Astrocyte of the spinal cord (primary cell): ENCODE results near the gene RNF11.

Source experiments
- DNase-seq: peaks from one replicate; pipeline ENCODE4 v3.0.0; 2011; ENCODE audit warnings: low read depth, low spot score
- H3K4me3 ChIP-seq: 2 replicates; pipeline ENCODE4 v1.5.1; 2011; ENCODE audit warnings: low read depth, mild to moderate bottlenecking, low read length, moderate library complexity
- in situ Hi-C: cut with HindIII; loops from 2 replicates; pipeline ENCODE4 v1.10.0; 2017; ENCODE audit warnings: low sequenced_read_pairs
- TF ChIP-seq, protein P1 (sequence below): IDR thresholded peaks from 2 replicates; pipeline ENCODE4 v1.5.1; 2012; ENCODE audit warnings: low read depth, mild to moderate bottlenecking, low read length, inconsistent platforms

The RNF11 gene

DNA sequence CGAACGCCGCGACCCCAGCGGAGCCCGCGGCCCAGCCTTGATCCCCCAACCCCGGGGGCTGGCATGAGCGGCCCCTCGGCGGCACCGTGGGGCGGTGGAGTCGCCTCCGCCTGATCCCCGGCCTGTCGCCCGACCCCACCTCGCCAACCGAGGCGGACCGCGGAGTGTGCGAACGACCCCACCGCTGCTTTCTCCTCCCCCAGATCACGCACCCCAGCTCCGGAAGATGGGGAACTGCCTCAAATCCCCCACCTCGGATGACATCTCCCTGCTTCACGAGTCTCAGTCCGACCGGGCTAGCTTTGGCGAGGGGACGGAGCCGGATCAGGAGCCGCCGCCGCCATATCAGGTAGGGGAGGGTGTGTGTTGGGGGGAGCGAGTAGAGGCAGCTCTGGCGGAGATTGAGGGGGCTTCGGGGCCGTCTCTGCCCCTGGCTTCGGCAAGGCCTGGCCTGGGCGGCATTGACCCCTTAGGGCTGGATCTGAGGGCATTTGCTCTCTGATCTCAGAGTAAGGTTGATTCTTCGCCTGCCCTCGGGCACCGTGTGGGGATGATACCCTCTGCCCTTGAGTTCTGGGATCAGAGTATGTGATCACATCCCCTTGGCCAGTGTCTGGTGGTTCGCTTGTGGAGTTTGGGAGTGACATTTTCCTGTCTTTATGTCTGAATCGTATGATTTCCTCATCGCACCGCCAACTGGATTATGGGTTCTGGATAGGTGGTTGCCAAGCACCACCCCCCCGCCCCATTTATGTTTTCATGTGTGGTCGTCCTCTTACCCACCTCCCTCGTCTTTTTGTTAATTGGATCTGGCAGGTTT lies 668 bp downstream of the RNF11 start:
- H3K4me3 ChIP-seq = peak overlapping the region; percentile 92
- in situ Hi-C loops = no loop called here
- TF ChIP-seq, protein P1, sequence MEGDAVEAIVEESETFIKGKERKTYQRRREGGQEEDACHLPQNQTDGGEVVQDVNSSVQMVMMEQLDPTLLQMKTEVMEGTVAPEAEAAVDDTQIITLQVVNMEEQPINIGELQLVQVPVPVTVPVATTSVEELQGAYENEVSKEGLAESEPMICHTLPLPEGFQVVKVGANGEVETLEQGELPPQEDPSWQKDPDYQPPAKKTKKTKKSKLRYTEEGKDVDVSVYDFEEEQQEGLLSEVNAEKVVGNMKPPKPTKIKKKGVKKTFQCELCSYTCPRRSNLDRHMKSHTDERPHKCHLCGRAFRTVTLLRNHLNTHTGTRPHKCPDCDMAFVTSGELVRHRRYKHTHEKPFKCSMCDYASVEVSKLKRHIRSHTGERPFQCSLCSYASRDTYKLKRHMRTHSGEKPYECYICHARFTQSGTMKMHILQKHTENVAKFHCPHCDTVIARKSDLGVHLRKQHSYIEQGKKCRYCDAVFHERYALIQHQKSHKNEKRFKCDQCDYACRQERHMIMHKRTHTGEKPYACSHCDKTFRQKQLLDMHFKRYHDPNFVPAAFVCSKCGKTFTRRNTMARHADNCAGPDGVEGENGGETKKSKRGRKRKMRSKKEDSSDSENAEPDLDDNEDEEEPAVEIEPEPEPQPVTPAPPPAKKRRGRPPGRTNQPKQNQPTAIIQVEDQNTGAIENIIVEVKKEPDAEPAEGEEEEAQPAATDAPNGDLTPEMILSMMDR = no peak
- DNase-seq = peak; percentile 51

DNA sequence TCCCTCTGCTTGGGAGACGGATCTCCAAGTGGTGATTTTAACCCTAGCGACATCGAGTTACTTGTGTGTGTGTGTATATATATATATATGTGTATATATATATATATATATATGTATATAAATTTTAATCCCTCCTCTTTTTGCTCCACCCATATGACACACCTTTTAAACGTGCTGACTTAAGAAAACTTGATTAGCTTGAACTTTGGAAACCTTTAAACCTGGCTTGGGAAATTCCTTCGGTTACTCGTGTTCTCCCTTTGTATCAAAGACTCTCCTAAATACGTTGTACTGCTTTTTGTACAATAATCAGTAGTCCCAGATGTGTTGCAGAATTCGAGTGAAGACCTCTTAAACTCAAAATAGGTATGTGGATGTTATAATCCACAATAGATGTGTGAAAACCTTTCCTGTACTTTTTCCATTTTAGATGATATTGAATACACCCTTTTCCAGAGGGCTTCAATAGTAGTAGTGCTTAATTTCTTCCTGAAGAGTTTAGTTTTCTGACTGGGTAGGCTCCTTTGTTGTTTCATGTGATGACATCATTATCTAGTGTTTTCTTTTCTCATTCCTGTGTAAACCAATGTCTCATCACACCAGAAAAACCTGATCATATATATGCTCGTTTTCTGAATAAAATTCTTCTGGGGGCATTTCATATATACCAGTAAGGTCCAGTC lies 1.4 kb downstream of the RNF11 start:
- TF ChIP-seq, protein P1 = no peak
- DNase-seq = peak; percentile 61
- in situ Hi-C loops = no loop called here
- H3K4me3 ChIP-seq = peak overlapping the region; percentile 92

DNA sequence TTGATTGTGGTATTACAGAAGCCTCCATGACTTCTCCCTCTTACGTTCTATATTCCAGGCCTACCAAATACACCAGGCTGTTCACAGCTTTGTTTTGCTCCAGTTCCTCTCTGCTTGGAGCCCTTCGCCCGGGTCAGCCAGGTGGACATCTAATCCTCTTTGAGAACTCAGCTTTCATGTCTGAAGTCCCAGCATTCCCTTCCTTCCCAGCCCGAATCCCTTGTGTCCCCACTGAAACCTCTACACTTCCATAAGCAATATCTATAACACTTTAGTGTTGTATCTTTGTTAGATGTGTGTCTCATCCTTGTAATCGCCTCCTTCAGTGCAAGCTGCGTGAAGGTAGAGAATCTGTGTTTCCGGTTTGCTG lies 1.9 kb downstream of the RNF11 start:
- TF ChIP-seq, protein P1 = no peak
- no peak for DNase-seq
- peak overlapping the region; percentile 92 for H3K4me3 ChIP-seq
- in situ Hi-C loops = no loop called here

DNA sequence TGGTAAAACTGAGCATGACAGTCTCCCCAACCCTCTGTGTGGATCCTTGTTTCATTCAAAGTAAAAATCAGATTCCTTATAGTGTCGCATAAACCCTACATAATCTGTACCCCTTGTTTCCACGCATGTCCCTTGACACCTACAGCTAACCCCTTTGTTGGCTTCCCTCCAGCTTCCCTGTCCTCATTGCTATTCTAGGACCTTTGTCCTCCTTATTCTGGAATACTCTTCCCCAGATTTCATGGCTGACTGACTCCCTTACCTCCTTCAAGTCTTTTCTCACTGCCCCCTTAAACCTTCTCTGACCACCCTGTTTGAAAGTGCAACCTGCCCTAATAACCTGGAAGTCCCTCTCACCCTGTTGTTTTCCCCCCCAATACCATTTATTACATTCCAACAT lies 4.0 kb downstream of the RNF11 start:
- DNase-seq = no peak
- H3K4me3 ChIP-seq = no peak overlapping the region
- in situ Hi-C loops = no loop called here
- TF ChIP-seq, protein P1 = no peak

DNA sequence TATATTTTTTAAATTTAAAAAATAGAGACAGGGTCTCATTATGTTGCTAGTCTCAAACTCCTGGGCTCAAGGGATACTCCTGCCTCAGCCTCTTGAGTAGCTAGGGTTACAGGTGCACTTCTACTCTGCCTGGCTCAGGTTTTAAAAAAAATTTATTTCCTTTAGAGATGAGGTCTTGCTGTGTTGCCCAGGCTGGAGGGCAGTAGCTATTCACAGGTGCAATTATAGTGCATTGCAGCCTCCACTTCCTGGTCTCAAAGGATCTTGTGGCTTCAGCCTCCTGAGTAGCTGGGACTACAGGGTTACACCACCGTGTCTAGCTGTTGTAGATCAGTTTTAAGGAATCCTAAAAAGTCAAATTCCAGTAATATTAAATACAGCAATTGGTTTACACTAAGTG lies 5.0 kb downstream of the RNF11 start:
- in situ Hi-C loops = no loop called here
- H3K4me3 ChIP-seq = no peak overlapping the region
- TF ChIP-seq, protein P1 = no peak
- DNase-seq = no peak

DNA sequence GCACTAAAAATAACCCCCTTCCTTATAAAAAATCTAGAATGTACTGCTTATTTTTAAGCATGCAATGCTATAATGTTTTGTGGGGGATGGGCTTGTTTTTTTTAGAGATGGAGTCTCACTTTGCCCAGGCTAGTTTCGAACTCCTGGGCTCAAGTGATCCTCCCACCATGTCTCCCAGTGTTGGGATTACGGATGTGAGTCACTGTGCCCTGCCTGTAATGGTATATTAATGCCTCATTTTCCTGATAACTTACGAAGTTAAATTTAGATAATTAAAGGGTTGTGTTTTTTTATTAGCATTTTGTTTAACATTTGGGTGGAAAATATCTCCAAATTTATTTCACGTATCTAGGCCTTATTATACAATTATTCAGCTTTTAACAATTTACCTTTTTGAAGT lies 6.5 kb downstream of the RNF11 start:
- TF ChIP-seq, protein P1 = no peak
- in situ Hi-C loops = no loop called here
- DNase-seq = no peak
- no peak overlapping the region for H3K4me3 ChIP-seq
